Stimulated activated effector memory CD8-positive, alpha-beta T cell treated with anti-CD3 and anti-CD28 coated beads, Interleukin-12 subunit alpha, Interleukin-12 subunit beta, amount 100 ng/mL, for 72 hours (primary cell): ENCODE measurements around the gene KRTCAP3.
"Not testable (repeated sequence)": the region's sequence is repeated elsewhere in the genome, so short reads cannot be mapped to it uniquely, and the experiment has no call there.

Experiments used
- ATAC-seq: fragments of 150-1000 bp; cut with Tn5 transposase; 2 replicates; pipeline ENCODE4 v1.10.0; 2021
- DNase-seq, 2 donors: peaks; one replicate each; pipeline ENCODE4 v3.0.0; 2021 to 2022; ENCODE audit warnings: low spot score in 2 of 2
- H3K27ac Mint-ChIP-seq: one replicate; pipeline ENCODE4 v1.8.0; 2022; ENCODE audit warnings: mild to moderate bottlenecking, mixed read lengths
- H3K36me3 Mint-ChIP-seq: one replicate; pipeline ENCODE4 v1.8.0; 2022; ENCODE audit warnings: mild to moderate bottlenecking, mixed read lengths
- H3K4me1 Mint-ChIP-seq: one replicate; pipeline ENCODE4 v1.8.0; 2022; ENCODE audit warnings: mixed read lengths
- H3K4me3 Mint-ChIP-seq: one replicate; pipeline ENCODE4 v1.8.0; 2022; ENCODE audit warnings: mild to moderate bottlenecking, mixed read lengths
- H3K9me3 Mint-ChIP-seq: one replicate; pipeline ENCODE4 v1.8.0; 2022; ENCODE audit warnings: mixed read lengths

KRTCAP3 gene, protein sequence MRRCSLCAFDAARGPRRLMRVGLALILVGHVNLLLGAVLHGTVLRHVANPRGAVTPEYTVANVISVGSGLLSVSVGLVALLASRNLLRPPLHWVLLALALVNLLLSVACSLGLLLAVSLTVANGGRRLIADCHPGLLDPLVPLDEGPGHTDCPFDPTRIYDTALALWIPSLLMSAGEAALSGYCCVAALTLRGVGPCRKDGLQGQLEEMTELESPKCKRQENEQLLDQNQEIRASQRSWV

DNA sequence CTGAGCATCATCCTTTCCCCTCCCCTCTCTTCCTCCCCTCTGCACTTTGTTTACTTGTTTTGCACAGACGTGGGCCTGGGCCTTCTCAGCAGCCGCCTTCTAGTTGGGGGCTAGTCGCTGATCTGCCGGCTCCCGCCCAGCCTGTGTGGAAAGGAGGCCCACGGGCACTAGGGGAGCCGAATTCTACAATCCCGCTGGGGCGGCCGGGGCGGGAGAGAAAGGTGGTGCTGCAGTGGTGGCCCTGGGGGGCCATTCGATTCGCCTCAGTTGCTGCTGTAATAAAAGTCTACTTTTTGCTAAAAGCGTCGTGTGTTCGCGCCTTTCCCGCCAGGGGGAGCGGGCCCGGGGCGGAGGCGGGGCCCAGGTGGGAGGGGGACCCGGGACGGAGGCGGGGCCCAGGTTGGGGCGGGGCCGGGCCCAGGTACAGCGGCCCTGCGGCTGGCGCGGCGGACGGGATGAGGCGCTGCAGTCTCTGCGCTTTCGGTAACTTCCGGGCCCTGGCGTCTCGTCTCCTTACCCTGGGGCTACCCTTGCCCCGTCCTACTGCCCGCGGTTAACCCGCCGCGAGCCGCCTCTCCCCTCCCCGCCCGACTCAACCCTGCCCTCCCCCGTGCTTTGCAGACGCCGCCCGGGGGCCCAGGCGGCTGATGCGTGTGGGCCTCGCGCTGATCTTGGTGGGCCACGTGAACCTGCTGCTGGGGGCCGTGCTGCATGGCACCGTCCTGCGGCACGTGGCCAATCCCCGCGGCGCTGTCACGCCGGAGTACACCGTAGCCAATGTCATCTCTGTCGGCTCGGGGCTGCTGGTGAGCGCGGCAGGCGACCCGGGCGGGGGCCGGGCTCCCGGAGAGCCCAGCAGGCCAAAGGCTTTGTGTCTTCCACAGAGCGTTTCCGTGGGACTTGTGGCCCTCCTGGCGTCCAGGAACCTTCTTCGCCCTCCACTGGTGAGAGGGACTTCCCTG is at the start of gene KRTCAP3:
Gene KRTCAP3, plus strand, starts transcription at position 424 of the 962 bp plus-strand sequence. Its CDS starts 32 bp downstream, at position 456.
- DNase-seq, result no peak
- ATAC-seq, result peak; percentile 50
- H3K9me3 Mint-ChIP-seq, result no peaks in the 10 kb centered on the region
- peaks cover 5% of the 10 kb centered on the region for H3K4me1 Mint-ChIP-seq
- peaks cover 73% of the 10 kb centered on the region for H3K36me3 Mint-ChIP-seq
- H3K27ac Mint-ChIP-seq, result peak within 1 kb of the TSS; percentile 76
- no peak within 1 kb of the TSS for H3K4me3 Mint-ChIP-seq

DNA sequence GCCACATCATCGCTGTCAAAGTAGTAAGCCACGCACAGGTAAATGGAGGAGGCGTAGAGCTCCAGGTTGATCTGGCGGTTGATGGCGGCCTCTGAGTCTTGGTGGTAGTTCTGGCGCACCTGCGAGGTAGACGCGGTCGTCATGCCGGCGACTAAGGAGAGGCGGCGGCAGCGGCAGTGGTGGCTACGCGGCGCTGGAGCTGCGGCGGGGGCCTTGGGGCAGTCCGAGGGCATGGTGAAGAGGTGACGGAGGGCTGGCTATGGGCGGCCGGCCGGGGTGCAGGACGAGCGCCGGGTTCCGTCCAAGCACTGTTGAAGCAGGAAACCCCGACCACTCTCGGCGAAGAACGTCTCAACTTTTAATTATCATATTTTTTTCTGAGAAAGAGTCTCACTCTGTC is 49.0 kb upstream of the KRTCAP3 start:
- Mint-ChIP-seq H3K9me3 (no peaks in the 10 kb centered on the region), H3K36me3 (peaks cover 64% of the 10 kb centered on the region), H3K4me3 (no peak overlapping the region), H3K27ac (no peak overlapping the region), H3K4me1 (peaks cover 26% of the 10 kb centered on the region)
- DNase-seq (no peak), ATAC-seq (no peak)

DNA sequence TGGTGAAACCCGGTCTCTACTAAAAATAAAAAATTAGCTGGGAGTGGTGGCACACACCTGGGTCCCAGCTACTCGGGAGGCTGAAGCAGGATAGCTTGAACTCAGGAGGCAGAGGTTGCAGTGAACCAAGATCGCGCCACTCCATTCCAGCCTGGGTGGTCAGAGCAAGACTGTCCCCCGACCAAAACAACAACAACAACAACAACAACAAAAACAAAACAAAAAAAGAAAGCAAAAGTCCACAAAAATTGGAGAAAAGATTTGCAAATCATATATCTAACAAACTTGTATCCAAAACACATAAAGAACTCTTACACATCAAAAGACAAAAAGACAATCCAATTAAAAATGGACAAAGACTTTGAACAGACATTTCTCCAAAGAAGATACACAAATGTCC is 43.2 kb upstream of the KRTCAP3 start:
- Mint-ChIP-seq H3K4me1 (peaks cover 25% of the 10 kb centered on the region), H3K4me3 (no peak overlapping the region), H3K27ac (peak overlapping the region; percentile 43), H3K36me3 (peaks cover 85% of the 10 kb centered on the region), H3K9me3 (no peaks in the 10 kb centered on the region)
- no peak for DNase-seq
- no peak for ATAC-seq

DNA sequence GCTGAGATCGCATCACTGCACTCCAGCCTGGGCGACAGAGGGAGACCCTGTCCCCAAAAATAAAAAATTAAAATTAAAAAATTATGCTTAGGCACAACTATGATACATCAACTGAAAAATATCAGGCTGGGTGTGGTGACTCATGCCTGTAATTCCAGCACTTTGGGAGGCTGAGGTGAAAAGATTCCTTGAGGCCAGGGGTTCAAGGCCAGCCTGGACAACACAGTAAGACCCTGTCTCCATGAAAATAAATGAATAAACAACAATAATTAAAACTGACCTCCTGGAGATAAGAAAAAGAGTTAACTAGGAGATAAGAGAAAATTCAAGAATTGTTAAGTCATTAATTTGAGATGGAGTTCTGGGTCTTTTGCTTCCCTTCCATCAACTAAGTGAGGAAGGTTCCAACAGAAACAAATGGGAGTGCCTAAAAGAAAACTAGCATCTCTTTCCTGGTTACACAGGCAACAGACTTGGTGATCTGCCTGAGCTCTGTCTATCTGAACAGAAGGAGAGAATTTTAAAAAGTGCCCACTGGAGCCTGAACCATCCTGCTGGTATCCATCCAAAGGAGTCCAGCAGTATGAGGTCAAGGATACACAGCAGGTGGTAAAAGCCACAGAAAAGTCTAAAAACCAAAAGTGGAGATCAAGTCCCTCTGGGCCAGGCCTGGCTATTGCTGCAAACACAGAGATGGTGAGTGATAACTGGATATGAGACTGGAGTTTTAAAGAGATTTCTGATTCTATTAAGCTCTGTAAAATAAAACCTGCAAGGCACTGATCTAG is 41.6 kb upstream of the KRTCAP3 start:
- Mint-ChIP-seq H3K36me3 (peaks cover 86% of the 10 kb centered on the region), H3K4me3 (no peak overlapping the region), H3K9me3 (no peaks in the 10 kb centered on the region), H3K27ac (peak overlapping the region; percentile 38), H3K4me1 (peaks cover 25% of the 10 kb centered on the region)
- DNase-seq (no peak), ATAC-seq (no peak)

DNA sequence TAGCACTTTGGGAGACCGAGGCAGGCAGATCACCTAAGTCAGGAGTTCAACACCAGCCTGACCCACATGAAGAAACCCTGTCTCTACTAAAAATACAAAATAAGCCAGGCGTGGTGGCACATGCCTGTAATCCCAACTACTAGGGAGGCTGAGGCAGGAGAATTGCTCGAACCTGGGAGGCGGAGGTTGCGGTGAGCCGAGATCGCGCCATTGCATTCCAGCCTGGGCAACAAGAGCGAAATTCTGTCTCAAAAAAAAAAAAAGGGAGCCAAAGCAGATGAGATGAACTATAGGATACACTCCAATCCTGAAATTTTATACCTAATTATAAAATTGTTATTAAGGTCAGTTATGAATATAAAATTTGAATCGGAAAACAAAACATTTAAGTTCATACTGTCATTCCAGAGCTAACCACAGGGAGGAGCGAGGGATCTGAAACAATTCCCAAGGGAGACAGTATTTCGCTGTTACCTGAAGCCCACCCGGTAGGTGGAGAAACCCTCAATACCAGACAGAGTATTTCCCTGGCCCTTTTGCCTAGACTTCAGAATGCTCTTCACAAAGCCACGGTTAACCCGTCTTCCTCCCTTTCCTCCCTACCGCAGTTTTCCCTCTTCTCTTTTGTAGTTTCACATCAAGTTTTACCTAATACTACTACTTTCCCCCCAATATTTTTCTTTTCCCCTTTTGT is 34.2 kb upstream of the KRTCAP3 start:
- Mint-ChIP-seq H3K4me1 (peaks cover 40% of the 10 kb centered on the region), H3K9me3 (peaks cover 3% of the 10 kb centered on the region), H3K27ac (peak overlapping the region; percentile 85), H3K4me3 (peak overlapping the region; percentile 73), H3K36me3 (peaks cover 61% of the 10 kb centered on the region)
- ATAC-seq, result no peak
- DNase-seq, result no peak

DNA sequence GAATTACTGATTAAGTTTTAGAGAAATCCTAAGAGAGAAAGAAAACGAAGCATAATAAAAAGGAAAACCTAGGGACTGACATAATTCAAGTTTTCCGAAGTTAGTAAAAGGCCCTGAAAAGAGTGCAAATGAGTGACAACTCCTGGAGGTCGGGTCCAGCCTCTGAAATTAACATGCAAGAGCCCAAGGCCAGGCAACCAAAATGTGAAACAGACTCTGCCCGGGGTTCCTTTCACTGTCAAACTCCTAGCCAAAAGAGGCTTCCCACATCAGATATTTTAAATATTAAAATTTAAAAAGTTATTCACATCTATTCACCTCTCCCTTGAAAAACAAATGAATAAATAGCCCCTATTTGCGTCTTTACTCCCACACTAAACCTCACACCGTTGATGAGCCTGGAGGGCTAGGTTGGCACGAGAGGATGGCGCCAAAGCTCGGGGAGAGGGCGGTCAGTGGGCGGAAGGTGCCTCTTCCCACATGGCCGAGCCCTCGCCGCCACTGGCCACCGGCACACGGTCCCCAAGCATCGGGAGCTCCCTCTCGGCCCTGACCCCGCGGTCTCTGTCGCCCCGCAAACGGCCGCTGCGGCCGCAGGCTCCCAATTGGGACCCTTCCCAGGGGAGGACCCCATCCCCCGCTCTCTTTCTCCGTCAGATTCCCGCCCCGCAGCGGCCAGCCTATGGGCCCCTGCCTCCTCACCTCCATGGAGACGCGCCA is 33.4 kb upstream of the KRTCAP3 start:
- peak overlapping the region; percentile 73 for H3K4me3 Mint-ChIP-seq
- peaks cover 3% of the 10 kb centered on the region for H3K9me3 Mint-ChIP-seq
- ATAC-seq, result peak; percentile 58
- DNase-seq, result no peak
- H3K4me1 Mint-ChIP-seq, result peaks cover 40% of the 10 kb centered on the region
- H3K36me3 Mint-ChIP-seq, result peaks cover 53% of the 10 kb centered on the region
- peak overlapping the region; percentile 85 for H3K27ac Mint-ChIP-seq

DNA sequence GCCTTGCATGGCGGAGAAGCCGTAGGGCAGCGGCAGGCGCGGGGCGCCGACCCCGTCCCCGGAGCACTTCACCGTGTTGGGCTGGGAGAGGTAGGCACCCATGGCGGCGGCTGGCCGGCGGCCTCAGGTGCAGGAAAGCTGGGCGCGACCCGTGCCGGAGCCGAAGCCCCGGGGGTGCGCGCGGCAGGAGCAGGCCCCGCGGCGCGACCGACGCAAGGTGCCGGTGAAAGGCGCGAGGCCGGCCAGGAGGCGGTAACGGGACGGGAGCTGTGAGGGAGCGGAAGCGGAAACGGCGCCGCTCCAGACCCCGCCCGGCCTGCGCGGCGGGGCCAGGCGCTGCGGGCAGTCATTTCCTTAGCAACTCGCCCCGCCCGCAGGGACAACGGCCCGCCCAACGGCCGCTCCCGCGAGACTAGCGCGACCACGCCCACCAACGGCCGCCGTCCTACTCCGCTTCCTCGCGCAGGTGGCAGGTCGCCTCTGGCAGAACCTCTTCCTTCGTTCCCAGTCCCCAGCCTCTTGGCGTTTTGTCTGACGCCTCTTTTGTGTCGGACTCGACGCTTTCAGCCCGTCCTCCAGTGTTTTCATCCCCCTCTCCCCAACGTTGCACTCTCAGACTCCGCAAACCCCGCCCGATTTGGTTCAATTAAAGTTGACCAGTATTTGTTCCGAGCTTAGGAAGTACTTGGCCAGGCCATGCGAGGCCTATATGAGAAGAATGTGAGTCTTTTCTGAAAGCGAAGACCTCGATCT is 32.7 kb upstream of the KRTCAP3 start, which contains the start of gene PPM1G:
Gene PPM1G, minus strand, starts transcription at position 271 of the 753 bp plus-strand sequence. Its CDS starts 169 bp downstream, at position 102.
- Mint-ChIP-seq H3K27ac (peak within 1 kb of the TSS; percentile 85), H3K36me3 (peaks cover 46% of the 10 kb centered on the region), H3K9me3 (peaks cover 3% of the 10 kb centered on the region), H3K4me1 (peaks cover 40% of the 10 kb centered on the region), H3K4me3 (peak within 1 kb of the TSS; percentile 73)
- DNase-seq (peak; percentile 94 to 98), ATAC-seq (peak; percentile 98)

DNA sequence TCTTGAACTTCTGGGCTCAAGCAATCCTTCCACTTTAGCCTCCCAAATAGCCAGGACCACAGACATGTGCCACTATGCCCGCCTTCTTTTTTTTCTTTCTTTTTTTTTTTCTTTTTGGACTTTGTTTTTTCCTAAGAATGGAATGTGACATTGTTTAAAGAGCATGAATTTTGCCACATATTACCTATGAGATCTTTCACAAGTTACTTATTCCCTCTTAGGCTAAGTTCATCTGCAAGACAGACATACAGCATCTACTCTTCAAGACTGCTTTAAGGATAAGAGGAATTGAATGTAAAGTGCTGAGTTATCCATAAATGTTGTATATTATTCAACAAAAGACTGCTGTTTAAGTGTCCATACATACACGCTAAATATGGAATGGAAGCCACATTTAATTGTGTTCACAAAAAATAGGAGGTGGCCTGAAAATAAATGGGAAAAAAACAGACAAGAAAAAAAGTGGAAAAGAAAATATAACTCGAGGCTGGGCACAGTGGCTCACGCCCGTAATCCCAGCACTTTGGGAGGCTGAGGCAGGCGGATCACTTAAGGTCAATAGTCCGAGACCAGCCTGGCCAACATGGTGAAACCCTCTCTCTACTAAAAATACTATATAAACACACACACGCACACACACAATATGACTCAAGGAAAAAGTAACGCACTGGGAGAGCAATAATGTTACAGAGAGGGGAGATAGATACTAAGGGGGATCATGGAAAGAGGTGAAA is 29.6 kb upstream of the KRTCAP3 start:
- ATAC-seq, result no peak
- peaks cover 3% of the 10 kb centered on the region for H3K9me3 Mint-ChIP-seq
- H3K27ac Mint-ChIP-seq, result no peak overlapping the region
- H3K4me1 Mint-ChIP-seq, result peaks cover 25% of the 10 kb centered on the region
- peaks cover 16% of the 10 kb centered on the region for H3K36me3 Mint-ChIP-seq
- DNase-seq, result no peak
- H3K4me3 Mint-ChIP-seq, result no peak overlapping the region

DNA sequence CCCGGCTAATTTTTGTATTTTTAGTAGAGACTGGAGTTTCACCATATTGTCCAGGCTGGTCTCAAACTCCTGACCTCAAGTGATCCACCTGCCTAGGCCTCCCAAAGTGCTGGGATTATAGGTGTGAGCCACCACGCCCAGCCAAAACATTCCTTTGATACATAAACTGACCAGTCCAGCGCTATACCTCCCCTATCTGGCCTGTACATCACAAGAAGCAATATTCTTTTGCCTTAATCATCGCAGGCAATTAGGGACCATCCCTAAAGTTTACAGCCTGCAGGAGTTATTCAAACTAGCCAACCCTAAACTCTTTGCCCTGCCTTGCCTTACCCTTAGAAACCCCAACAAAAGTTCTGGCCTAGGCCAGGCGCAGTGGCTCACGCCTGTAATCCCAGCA is 26.0 kb upstream of the KRTCAP3 start:
- no peak overlapping the region for H3K27ac Mint-ChIP-seq
- ATAC-seq, result no peak
- no peak for DNase-seq
- H3K4me1 Mint-ChIP-seq, result peaks cover 5% of the 10 kb centered on the region
- H3K36me3 Mint-ChIP-seq, result no peaks in the 10 kb centered on the region
- peaks cover 3% of the 10 kb centered on the region for H3K9me3 Mint-ChIP-seq
- no peak overlapping the region for H3K4me3 Mint-ChIP-seq

DNA sequence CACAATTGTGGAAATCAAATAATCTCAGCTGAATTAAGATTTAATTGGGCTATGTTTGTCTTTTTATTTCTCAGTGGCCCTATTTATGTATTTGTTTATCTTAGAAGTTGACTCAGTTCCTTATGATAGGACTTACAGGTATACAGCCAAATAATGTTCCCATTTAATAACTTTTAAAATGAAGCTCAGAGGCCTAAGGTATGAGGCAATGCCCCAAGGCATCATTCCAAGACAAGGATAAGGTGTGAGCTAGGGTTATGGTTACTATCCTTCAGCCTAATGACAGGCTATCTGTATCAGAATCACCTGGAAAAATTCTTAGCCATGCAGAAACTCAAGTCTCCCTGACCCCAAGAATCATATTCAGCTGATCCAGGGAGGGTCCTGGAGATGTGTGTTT is 21.2 kb upstream of the KRTCAP3 start:
- Mint-ChIP-seq H3K4me3 (no peak overlapping the region), H3K36me3 (no peaks in the 10 kb centered on the region)
- ATAC-seq, result no peak

DNA sequence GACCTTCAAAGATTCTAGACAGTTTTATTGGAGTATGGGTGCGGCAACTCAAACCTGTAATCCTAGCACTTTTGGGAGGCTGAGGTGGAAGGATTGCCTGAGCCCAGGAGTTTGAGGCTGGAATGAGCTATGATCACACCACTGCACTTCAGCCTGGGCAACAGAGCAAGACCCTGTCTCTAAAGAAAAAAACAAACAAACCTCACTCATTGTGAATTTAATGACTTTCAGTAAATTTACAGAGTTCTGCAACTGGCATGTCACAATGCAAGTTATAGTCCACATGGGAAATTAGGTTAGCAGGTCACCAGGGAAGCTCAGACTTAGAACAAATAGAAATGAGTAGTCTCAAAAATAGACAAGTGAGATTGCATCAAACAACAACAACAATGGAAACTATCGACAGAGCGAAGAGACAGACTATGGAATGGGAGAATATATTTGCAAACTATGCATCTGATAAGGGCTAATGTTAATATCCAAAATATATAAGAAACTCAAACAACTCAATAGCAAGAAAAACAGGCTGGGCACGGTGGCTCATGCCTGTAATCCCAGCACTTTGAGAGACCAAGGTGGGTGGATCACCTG is 20.4 kb upstream of the KRTCAP3 start:
- H3K4me1 Mint-ChIP-seq, result no peaks in the 10 kb centered on the region
- no peak for DNase-seq
- H3K4me3 Mint-ChIP-seq, result no peak overlapping the region
- ATAC-seq, result no peak
- H3K27ac Mint-ChIP-seq, result no peak overlapping the region
- no peaks in the 10 kb centered on the region for H3K36me3 Mint-ChIP-seq
- no peaks in the 10 kb centered on the region for H3K9me3 Mint-ChIP-seq

More for the DNA sequence above, 21.2 kb upstream of the KRTCAP3 start:
- H3K9me3 Mint-ChIP-seq, result no peaks in the 10 kb centered on the region
- no peak for DNase-seq
- no peak overlapping the region for H3K27ac Mint-ChIP-seq
- H3K4me1 Mint-ChIP-seq, result no peaks in the 10 kb centered on the region

DNA sequence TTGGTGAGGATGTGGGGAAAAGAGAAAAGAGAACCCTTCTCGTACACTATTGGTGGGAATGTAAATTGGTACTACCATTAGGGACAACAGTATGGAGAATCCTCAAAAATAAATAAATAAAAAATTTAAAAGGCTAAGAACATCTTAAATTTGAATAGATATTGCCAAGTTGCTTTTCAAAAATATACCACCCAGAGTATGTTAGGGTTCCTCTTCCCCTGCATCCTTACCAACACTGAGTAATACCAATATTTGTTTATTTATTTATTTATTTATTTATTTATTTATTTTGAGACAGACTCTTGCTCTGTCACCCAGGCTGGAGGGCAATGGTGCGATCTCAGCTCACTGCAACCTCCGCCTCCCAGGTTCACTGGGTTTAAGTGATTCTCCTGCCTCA is 19.2 kb upstream of the KRTCAP3 start:
- peaks cover 6% of the 10 kb centered on the region for H3K4me1 Mint-ChIP-seq
- DNase-seq (no peak), ATAC-seq (no peak)
- H3K4me3 Mint-ChIP-seq, result no peak overlapping the region
- H3K36me3 Mint-ChIP-seq, result peaks cover under 1% of the 10 kb centered on the region
- no peak overlapping the region for H3K27ac Mint-ChIP-seq
- no peaks in the 10 kb centered on the region for H3K9me3 Mint-ChIP-seq

DNA sequence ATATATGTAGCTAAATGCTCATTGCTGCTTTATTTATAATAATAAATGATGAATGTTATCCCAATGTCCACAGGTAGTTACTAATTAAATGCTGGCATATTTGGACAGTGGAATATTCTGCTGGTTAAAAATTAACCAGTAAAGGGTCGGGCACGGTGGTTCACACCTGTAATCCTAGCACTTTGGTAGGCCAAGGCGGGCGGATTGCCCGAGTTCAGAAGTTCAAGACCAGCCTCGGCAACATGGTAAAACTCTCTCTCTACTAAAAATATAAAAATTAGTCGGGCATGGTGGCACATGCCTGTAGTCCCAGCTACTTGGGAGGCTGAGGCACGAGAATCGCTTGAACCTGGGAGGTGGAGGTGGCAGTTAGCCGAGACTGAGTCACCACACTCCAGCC is 17.1 kb upstream of the KRTCAP3 start:
- not testable (repeated sequence) for H3K9me3 Mint-ChIP-seq, H3K27ac Mint-ChIP-seq, DNase-seq, ATAC-seq, H3K4me3 Mint-ChIP-seq
- peaks cover 15% of the 10 kb centered on the region for H3K36me3 Mint-ChIP-seq
- peaks cover 17% of the 10 kb centered on the region for H3K4me1 Mint-ChIP-seq
